Measurements from ENCODE around the gene RPS8.
"Not testable (repeated sequence)": the region's sequence is repeated elsewhere in the genome, so short reads cannot be mapped to it uniquely, and the experiment has no call there.

The RPS8 gene

GRCh38 chr1:44775078-44775929 lies at the start of gene RPS8:
Gene RPS8, plus strand, starts transcription at chr1:44775540. Its CDS starts 57 bp downstream, at chr1:44775597.
- FAIRE-seq (peak; percentile 9), DNase-seq (ENCODE audit: low spot score) (peak; percentile 93)

GRCh38 chr1:44730741-44731512 lies 44.4 kb upstream of the RPS8 start, which contains the start of gene RNU5D-1:
Gene RNU5D-1, minus strand, starts transcription at chr1:44731170.
- peak; percentile 88 for DNase-seq (ENCODE audit: low spot score)

GRCh38 chr1:44733365-44733764 lies 42.0 kb upstream of the RPS8 start:
- FAIRE-seq (no peak), DNase-seq (ENCODE audit: low spot score) (peak; percentile 31)

More at GRCh38 chr1:44730741-44731512, 44.4 kb upstream of the RPS8 start, which contains the start of gene RNU5D-1:
- no peak for FAIRE-seq

- DNase-seq (ENCODE audit: low spot score) = no peak
- no peak for FAIRE-seq
Measured at GRCh38 chr1:44733784-44734183, 41.6 kb upstream of the RPS8 start.

GRCh38 chr1:44735992-44736391 lies 39.3 kb upstream of the RPS8 start:
- DNase-seq (ENCODE audit: low spot score) = no peak
- no peak for FAIRE-seq

- FAIRE-seq; DNase-seq (ENCODE audit: low spot score): not testable (repeated sequence)
Measured at GRCh38 chr1:44738953-44739306, 36.4 kb upstream of the RPS8 start.

GRCh38 chr1:44739307-44740178 lies 35.8 kb upstream of the RPS8 start, which contains the start of gene KIF2C:
Gene KIF2C, plus strand, starts transcription at chr1:44739837. Its CDS starts 96 bp downstream, at chr1:44739933.
- DNase-seq (ENCODE audit: low spot score) (peak; percentile 100), FAIRE-seq (peak; percentile 20)

GRCh38 chr1:44740179-44740617 lies 35.1 kb upstream of the RPS8 start:
- FAIRE-seq = no peak
- no peak for DNase-seq (ENCODE audit: low spot score)

GRCh38 chr1:44743211-44743610 lies 32.1 kb upstream of the RPS8 start:
- no peak for FAIRE-seq
- DNase-seq (ENCODE audit: low spot score) = no peak

- FAIRE-seq = no peak
- no peak for DNase-seq (ENCODE audit: low spot score)
Measured at GRCh38 chr1:44747878-44748277, 27.5 kb upstream of the RPS8 start.

- FAIRE-seq = no peak
- no peak for DNase-seq (ENCODE audit: low spot score)
Measured at GRCh38 chr1:44757420-44757819, 17.9 kb upstream of the RPS8 start.

GRCh38 chr1:44759077-44759476 lies 16.3 kb upstream of the RPS8 start:
- FAIRE-seq (no peak), DNase-seq (ENCODE audit: low spot score) (no peak)

- FAIRE-seq (no peak), DNase-seq (ENCODE audit: low spot score) (no peak)
Measured at GRCh38 chr1:44760876-44761275, 14.5 kb upstream of the RPS8 start.

- DNase-seq (ENCODE audit: low spot score); FAIRE-seq: not testable (repeated sequence)
Measured at GRCh38 chr1:44766421-44766820, 8.9 kb upstream of the RPS8 start.

GRCh38 chr1:44775930-44776729 lies 790 bp downstream of the RPS8 start:
- no peak for FAIRE-seq
- DNase-seq (ENCODE audit: low spot score) = no peak

GRCh38 chr1:44776730-44777068 lies 1.4 kb downstream of the RPS8 start:
- no peak for FAIRE-seq
- no peak for DNase-seq (ENCODE audit: low spot score)

- DNase-seq (ENCODE audit: low spot score) = no peak
- no peak for FAIRE-seq
Measured at GRCh38 chr1:44777547-44777946, 2.2 kb downstream of the RPS8 start.

GRCh38 chr1:44777969-44778635 lies 2.8 kb downstream of the RPS8 start:
- FAIRE-seq = no peak

GRCh38 chr1:44778705-44779576 lies 3.6 kb downstream of the RPS8 start:
- no peak for FAIRE-seq

More at GRCh38 chr1:44777969-44778635, 2.8 kb downstream of the RPS8 start:
- DNase-seq (ENCODE audit: low spot score) = no peak

More at GRCh38 chr1:44778705-44779576, 3.6 kb downstream of the RPS8 start:
- DNase-seq (ENCODE audit: low spot score) = no peak
